ENCODE data around the gene DMP1.

The DMP1 gene

GRCh38 chr4:87620491-87620890, 29.6 kb upstream of the DMP1 start:
- Histone ChIP-seq H2AFZ (ENCODE audit: low read length) (no peak overlapping the region), H3K9ac (ENCODE audit: low read length) (no peak overlapping the region), H3K4me1 (ENCODE audit: insufficient read depth, low read length, severe bottlenecking) (no peaks in the 10 kb centered on the region), H3K36me3 (ENCODE audit: insufficient read depth, low read length) (no peaks in the 10 kb centered on the region), H3K9me3 (ENCODE audit: low read length) (no peaks in the 10 kb centered on the region), H3K4me3 (ENCODE audit: low read depth, low read length, poor library complexity, severe bottlenecking) (no peak overlapping the region), H3F3A (ENCODE audit: insufficient read depth, low read length) (no peaks in the 10 kb centered on the region), H3K27me3 (ENCODE audit: insufficient read depth, low read length) (no peaks in the 10 kb centered on the region), H3K79me2 (ENCODE audit: insufficient read depth, low read length) (no peaks in the 10 kb centered on the region), H3K4me2 (ENCODE audit: low read length) (no peak overlapping the region), H3K9me2 (ENCODE audit: low read depth, low read length) (no peaks in the 10 kb centered on the region), H4K20me1 (ENCODE audit: insufficient read depth, low read length) (no peaks in the 10 kb centered on the region), H3K27ac (ENCODE audit: low read depth, low read length, poor library complexity, severe bottlenecking) (no peak overlapping the region)
- TF ChIP-seq EZH2 (IDR thresholded peaks at IDR 0.05; ENCODE audit: borderline replicate concordance, low read length) (no peak), CTCF (IDR thresholded peaks at IDR 0.05; ENCODE audit: low read length) (no peak)

- Histone ChIP-seq H3K79me2 (ENCODE audit: insufficient read depth, low read length) (no peaks in the 10 kb centered on the region), H3K27ac (ENCODE audit: low read depth, low read length, poor library complexity, severe bottlenecking) (no peak overlapping the region), H4K20me1 (ENCODE audit: insufficient read depth, low read length) (no peaks in the 10 kb centered on the region), H3K9me2 (ENCODE audit: low read depth, low read length) (no peaks in the 10 kb centered on the region), H2AFZ (ENCODE audit: low read length) (no peak overlapping the region), H3K36me3 (ENCODE audit: insufficient read depth, low read length) (no peaks in the 10 kb centered on the region), H3K27me3 (ENCODE audit: insufficient read depth, low read length) (no peaks in the 10 kb centered on the region; the same call in 1 of the 2 replicates), H3K4me3 (ENCODE audit: low read depth, low read length, poor library complexity, severe bottlenecking) (no peak overlapping the region), H3K9me3 (ENCODE audit: low read length) (no peaks in the 10 kb centered on the region), H3K4me1 (ENCODE audit: insufficient read depth, low read length, severe bottlenecking) (no peaks in the 10 kb centered on the region), H3K9ac (ENCODE audit: low read length) (no peak overlapping the region), H3F3A (ENCODE audit: insufficient read depth, low read length) (no peaks in the 10 kb centered on the region), H3K4me2 (ENCODE audit: low read length) (no peak overlapping the region)
- TF ChIP-seq CTCF (IDR thresholded peaks at IDR 0.05; ENCODE audit: low read length), result no peak
- TF ChIP-seq EZH2 (IDR thresholded peaks at IDR 0.05; ENCODE audit: borderline replicate concordance, low read length), result no peak
Measured at GRCh38 chr4:87622303-87622702, 27.8 kb upstream of the DMP1 start.

- H3F3A ChIP-seq (ENCODE audit: insufficient read depth, low read length), result no peaks in the 10 kb centered on the region
- H3K9me3 ChIP-seq (ENCODE audit: low read length), result no peaks in the 10 kb centered on the region
- TF ChIP-seq CTCF (IDR thresholded peaks at IDR 0.05; ENCODE audit: low read length) (no peak), EZH2 (IDR thresholded peaks at IDR 0.05; ENCODE audit: borderline replicate concordance, low read length) (no peak)
- H2AFZ ChIP-seq (ENCODE audit: low read length), result no peak overlapping the region
- H3K4me3 ChIP-seq (ENCODE audit: low read depth, low read length, poor library complexity, severe bottlenecking), result no peak overlapping the region
- H3K27ac ChIP-seq (ENCODE audit: low read depth, low read length, poor library complexity, severe bottlenecking), result no peak overlapping the region
- H3K27me3 ChIP-seq (ENCODE audit: insufficient read depth, low read length), result no peaks in the 10 kb centered on the region; the same call in 1 of the 2 replicates
- no peaks in the 10 kb centered on the region for H4K20me1 ChIP-seq (ENCODE audit: insufficient read depth, low read length)
- no peaks in the 10 kb centered on the region for H3K36me3 ChIP-seq (ENCODE audit: insufficient read depth, low read length)
- no peak overlapping the region for H3K9ac ChIP-seq (ENCODE audit: low read length)
- no peaks in the 10 kb centered on the region for H3K4me1 ChIP-seq (ENCODE audit: insufficient read depth, low read length, severe bottlenecking)
- no peaks in the 10 kb centered on the region for H3K9me2 ChIP-seq (ENCODE audit: low read depth, low read length)
- no peaks in the 10 kb centered on the region for H3K79me2 ChIP-seq (ENCODE audit: insufficient read depth, low read length)
- H3K4me2 ChIP-seq (ENCODE audit: low read length), result no peak overlapping the region
Measured at GRCh38 chr4:87624698-87625097, 25.4 kb upstream of the DMP1 start.

Measured in OCI-LY1 (cell line).